GM18505 (cell line): ENCODE data around the gene GRIK2.

Experiments
- ATAC-seq: cut with Tn5 transposase; IDR thresholded peaks from one replicate; pipeline ENCODE4 v1.9.1; 2021; ENCODE audit not compliant: unreplicated experiment
- POLR2A ChIP-seq: IDR thresholded peaks from 4 replicates; pipeline ENCODE4 v1.6.1; 2011; ENCODE audit warnings: borderline replicate concordance; ENCODE audit not compliant: insufficient read depth, insufficient read length; ENCODE audit errors: extremely low read depth

GRIK2 gene

DNA sequence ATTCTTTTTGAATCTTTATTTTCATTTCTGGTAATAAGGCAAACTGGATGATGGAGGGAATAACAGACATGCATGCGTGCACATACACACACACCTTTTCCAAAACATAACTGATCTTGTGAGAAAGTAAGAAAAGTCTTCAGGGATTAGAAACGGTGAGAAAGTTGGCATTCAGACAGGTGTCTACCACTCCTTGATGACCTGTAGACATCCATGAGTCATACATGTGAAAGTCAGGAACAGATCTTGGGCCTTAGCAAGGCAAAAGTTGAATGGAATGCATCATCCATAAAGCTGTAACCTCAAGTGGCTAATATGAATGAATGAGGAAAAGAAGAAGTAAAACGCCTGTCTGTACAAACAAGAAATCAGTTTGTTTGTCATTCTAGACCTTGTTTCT is 97.3 kb downstream of the GRIK2 start:
- TF ChIP-seq POLR2A, result no peak
- no peak for ATAC-seq

DNA sequence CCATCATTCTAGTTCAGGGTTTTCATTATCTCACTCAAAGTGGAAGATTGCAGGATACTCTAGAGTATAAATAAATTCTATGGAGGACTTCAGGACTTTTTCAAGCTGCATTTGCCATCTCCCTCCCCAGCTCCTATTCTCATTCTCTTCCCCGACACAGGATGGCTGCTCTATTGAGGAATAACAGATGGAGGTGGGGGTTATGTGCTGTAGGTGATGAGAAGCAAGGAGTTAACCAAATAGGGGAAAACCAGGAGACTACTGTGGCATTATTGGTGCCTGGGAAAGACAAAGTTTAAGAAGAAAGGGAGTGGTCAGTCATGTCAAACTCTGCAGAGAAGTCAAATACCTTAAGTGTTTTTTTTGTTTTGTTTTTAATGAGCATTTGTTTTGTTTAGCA is 109.3 kb downstream of the GRIK2 start:
- no peak for ATAC-seq
- no peak for TF ChIP-seq POLR2A

DNA sequence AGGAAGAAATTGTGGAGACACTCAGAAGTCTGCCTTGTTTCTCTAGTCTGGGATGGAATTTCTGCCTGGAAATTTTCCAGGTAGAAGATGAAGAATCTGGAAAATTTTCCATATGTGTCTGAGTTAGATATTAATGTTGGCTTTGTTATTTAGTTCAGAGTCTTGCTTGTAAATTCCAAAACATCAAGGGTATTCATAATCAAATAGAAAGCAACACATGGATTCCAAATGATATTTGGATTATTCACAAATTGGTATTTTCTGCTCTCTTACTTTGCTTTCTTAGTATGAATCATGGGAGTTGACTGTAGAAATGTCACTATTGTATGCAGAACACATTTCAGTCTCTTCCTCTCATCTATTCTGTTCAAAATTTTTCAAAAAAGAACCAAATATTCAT is 116.0 kb downstream of the GRIK2 start:
- no peak for TF ChIP-seq POLR2A
- ATAC-seq, result no peak

DNA sequence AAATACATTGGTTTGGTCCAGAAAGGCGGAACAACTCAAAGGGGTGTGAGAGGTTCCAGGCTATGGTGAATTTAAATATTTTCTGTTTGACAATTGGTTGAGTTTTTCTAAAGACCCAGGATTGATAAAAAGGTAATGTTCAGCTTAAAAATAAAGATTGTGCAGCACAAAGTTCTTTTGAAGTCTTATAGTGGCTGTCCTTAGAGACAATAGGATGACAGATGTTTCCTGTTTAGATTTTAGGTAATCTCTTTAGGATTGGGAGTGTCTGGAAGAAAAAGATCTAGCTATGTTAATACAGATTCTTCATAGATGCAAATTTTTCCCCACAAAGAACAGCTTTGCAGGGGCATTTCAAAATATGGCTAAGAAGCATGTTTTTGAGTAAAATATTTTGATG is 119.7 kb downstream of the GRIK2 start:
- no peak for ATAC-seq
- TF ChIP-seq POLR2A, result no peak

DNA sequence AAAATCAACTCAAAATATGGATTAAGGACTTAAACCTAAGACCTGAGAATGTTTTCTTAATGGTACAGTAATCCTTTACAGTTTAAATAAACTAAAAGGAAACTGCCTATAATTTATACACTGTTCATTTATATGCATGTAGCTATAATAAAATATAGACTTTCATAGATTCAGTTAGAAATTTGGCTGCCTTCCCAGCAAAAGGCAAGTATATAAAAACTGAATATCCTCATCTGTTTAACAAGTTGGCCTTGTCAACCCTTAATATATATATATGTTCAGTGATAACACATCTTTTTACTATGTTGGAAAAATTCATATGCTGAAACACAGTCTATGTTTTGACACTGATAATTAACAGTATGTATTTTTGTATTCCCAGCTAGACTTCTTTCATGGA is 123.1 kb downstream of the GRIK2 start:
- no peak for ATAC-seq
- TF ChIP-seq POLR2A, result no peak

DNA sequence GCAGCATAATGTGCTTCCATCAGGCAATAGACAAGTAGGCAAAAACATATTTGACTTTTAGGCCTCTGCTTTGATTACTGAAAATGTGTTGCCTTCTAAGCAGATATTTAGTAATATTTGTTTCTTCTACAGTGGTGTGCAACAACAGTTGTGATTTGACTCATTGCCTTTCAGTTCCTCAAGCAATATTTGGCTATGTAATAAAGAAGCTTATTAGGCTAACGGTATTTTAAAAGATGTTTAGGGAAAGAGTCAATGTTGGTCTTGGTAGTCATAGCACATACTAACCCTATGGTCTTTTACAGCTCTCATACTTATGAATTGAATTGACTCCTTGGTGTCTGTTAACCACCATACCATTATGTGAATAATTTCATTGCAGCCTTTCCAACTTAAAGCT is 124.1 kb downstream of the GRIK2 start:
- TF ChIP-seq POLR2A, result no peak
- peak; percentile 61 for ATAC-seq

DNA sequence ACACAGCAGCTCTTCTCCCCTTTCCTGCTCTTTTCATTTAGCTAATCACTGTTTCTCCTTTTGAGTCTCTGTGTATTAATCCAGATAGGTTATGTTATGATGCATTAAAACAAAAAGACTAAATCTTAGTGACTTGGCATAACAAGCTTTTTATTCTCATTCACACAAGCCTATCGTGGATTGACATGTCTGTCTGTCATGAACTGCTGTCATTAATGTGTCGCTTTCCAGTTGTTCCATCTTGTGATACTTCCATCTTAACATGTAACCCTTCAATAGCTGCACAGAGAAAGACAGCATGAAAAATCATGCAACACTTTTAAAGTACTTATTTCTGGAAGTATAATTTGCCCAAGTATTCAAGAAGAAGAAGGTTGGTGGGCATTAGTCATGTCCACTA is 128.7 kb downstream of the GRIK2 start:
- ATAC-seq, result no peak
- no peak for TF ChIP-seq POLR2A

DNA sequence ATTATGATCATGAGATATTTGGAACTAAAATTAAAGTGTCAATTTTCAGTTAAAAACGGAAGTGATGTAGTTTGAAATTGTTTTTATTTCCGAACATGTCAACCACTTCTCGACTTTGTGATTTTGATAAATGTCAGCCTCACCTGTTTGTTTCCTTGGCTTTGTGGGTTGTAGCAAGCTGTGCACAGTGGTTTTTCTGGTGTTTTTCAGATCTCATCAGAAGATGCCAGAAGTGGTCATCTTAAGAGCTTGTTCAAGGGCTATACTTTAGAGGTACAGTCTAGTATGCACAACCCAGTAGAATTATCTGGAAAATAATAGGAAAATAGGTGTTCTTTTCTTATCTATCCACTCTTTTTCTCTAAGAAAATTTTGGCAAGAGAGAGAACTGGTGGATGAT is 134.0 kb downstream of the GRIK2 start:
- no peak for ATAC-seq
- TF ChIP-seq POLR2A, result no peak

DNA sequence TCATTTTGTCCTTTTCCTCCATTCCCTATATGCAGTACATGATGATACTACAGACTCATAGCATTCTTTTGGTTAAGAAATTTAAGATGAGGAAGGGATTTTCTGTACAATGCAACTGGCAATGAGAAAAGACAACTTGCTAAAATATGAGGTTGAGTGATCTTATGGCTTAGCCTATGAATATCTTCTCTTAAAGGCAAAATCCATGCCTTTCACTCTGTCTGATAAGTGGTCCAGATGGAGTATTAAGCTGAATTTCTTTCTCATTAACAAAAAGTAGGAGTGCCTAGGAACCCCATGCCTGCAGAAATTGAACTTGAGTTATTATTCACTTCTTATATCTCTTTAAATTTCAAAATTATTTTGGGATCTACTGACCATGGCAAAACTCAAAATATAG is 135.3 kb downstream of the GRIK2 start:
- ATAC-seq, result no peak
- no peak for TF ChIP-seq POLR2A

DNA sequence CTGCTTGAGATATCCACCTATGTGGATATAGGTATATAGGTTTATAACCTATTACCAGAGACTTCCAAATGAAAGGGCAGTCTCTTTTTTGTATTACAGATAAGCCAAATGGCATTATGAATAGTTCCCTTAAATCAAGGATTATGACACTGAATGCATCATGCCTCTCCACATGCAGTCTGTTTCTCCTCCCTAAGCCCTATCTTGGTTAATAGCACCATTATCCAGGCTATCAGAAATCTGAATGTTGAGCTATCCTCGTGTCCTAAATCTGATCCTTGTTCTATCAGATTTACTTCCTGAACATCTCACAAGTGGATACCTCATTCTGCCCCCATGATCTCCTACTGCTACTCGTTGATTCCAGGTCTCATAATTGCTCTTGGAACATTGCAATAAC is 138.0 kb downstream of the GRIK2 start:
- TF ChIP-seq POLR2A, result no peak
- no peak for ATAC-seq

DNA sequence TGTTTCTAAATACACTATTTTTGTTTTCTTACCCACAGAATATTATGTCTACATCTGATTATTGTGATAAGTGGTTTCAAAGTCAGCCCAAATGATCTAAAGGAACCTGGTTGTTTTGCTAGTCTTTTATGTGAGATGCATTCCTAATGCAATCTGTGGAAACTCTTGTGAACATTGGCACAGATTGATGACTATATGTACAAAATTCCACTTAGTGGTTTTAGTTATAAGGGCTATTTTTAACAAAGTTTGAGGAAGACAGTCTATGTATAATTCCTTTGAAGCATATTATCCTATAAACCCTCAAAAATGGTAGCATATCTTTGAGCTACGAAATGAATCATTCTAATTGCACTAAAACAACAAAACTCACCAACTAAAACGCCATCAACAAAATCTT is 140.9 kb downstream of the GRIK2 start:
- no peak for ATAC-seq
- no peak for TF ChIP-seq POLR2A

DNA sequence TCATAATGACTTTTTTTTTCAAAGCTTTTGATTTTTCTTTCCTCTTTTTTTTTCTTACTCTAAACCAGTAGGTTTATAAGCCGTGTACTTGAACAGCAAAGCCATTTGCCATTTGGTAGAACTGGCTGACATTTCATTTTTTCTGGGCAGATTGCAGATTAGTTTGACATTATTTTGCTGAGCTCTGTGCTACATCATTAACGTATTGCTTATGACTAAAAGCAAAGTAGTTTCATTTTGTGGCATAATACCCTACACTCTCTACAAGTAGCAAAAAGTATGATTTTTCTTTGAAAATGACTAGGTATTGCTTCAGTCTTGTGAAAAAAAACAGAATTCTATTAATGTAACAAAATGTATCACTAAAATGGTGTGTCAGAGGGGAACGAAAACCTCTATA is 141.3 kb downstream of the GRIK2 start:
- ATAC-seq, result no peak
- no peak for TF ChIP-seq POLR2A

DNA sequence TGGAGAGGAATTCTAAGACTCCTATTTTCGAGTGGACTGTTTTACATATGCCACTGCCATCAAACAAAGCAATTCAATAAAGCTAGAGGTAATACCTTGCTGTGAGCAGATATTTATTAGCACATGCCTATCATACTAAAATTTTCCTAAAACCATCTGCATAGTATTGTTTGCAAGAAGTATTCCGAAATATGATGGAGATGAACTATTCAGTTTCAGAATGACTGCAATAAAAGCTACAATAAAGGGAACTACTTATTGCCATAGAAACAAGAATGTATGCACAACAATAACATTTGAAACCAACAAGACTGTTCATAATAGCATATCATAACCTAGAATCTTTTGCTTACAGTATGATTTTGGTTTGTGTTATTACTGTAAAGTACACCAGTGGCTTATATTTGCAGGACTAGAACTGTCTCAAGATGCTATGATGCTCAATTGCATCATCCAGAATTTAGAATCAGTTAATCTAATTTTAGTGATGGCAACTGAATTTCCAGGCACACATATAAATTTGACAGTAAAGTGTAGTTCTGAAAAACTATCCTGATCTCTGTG is 144.3 kb downstream of the GRIK2 start:
- no peak for TF ChIP-seq POLR2A
- ATAC-seq, result no peak

DNA sequence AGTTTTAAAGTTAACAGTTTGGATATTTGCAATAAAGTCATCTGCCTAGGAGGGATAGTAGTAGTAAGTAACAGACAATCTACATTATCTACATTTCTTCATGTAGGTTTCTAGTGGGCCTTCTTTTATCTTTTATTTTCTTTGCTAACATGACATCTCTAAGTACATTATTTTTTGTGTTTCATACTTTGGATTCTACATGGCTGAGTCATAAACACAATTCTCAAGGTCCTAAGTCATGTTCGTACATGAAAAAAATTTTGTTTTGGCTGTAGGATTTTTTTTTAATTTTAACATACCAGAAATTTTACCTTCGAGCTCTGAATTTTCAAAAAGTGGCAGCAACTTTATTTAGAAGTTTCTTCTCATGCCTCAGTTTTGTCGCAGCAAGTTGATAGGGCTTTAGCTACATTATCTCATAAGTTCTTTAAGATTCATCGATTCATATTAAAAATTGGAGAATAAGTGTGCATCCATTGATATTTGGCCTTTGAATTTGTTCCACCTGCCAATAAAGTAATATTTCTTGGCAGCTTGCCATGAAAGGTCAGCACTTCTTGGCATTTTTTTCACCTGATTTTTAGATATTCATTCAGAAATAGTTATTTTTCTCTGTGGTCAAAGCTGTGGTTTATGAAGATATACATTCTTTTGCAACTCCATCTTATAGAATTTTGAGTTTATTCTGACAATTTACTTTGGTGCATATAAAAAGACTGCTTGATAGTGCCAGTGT is 146.2 kb downstream of the GRIK2 start:
- no peak for ATAC-seq
- no peak for TF ChIP-seq POLR2A

DNA sequence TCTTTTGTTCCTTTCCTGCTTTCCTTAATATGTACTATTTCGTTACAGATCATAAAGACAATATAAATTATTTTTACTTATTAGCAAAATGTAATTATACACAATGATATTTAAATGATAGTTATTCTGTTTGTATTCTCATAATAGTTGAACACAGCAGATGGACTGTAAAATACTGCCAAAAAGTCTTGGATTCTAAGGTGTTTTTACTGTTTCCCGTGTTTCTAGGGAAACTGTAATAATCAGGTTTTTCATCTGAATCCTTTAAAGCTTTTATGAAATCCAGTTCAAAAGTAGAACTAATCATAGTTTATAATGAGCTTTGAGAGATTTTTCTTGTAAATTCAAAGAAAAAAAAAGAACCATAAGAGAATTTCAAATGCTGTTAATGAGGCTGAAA is 148.4 kb downstream of the GRIK2 start:
- TF ChIP-seq POLR2A, result no peak
- ATAC-seq, result no peak

DNA sequence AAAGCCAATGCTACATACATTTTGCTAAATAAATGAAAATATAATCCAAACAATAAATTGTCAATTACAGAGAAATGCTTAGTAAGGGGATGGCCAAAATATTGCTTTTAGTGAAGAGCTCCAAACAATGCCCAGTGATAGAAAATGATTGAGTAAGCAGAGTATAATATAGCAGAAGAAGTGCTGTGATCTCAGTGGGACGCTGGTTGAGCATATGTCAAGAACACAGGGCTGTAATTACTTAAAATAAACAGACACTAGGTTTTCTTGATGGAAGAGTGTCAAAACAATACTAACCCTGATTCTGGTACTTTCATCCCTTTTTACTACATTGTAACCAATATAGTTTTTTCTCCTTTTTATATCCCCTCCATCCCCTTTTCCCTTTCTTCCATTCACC is 150.3 kb downstream of the GRIK2 start:
- no peak for TF ChIP-seq POLR2A

DNA sequence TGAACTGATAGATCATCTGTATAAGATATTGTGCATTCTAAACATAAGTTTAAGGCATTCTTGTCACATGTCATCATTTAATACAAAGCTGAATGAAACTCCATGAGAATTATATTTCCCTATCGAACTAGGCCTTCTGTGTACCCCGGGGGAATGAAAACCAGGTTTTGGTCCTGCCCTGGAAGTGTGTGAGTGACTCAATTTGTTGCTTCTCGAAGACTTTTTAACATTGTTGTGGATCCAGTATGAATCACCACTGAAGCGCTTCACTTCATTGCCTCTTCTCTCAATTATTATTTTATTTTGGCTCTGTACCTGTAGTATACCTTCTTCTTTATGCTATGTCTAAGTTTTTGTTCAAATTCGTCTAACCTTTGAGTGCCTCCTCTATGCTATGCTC is 150.8 kb downstream of the GRIK2 start:
- TF ChIP-seq POLR2A, result no peak
- no peak for ATAC-seq

More for the DNA sequence above, 150.3 kb downstream of the GRIK2 start:
- no peak for ATAC-seq
